GM20000 (cell line): ENCODE results near the gene GID8.

Experiments
- DNase-seq: peaks from one replicate; pipeline ENCODE4 v3.0.0; 2012; ENCODE audit warnings: low spot score
- CTCF ChIP-seq: IDR thresholded peaks from 2 replicates; pipeline ENCODE4 v1.5.1; 2012; ENCODE audit warnings: mild to moderate bottlenecking, control low read depth; ENCODE audit errors: extremely low read depth, missing control alignments

Gene GID8

GRCh38 chr20:62905536-62906117 is 32.3 kb upstream of the GID8 start:
- DNase-seq = no peak
- TF ChIP-seq CTCF = no peak

- no peak for TF ChIP-seq CTCF
Measured at GRCh38 chr20:62906209-62906608, 31.7 kb upstream of the GID8 start.

GRCh38 chr20:62906647-62907375 is 31.1 kb upstream of the GID8 start:
- no peak for DNase-seq
- TF ChIP-seq CTCF = no peak

More at GRCh38 chr20:62906209-62906608, 31.7 kb upstream of the GID8 start:
- no peak for DNase-seq

- TF ChIP-seq CTCF = no peak
- no peak for DNase-seq
Measured at GRCh38 chr20:62907384-62908317, 30.3 kb upstream of the GID8 start.

GRCh38 chr20:62908971-62909791 is 28.8 kb upstream of the GID8 start:
- DNase-seq = no peak
- no peak for TF ChIP-seq CTCF

GRCh38 chr20:62910217-62910766 is 27.7 kb upstream of the GID8 start:
- no peak for DNase-seq
- no peak for TF ChIP-seq CTCF
